ENCODE measurements around the gene DEAF1.
"Not testable (repeated sequence)": the region's sequence is repeated elsewhere in the genome, so short reads cannot be mapped to it uniquely, and the experiment has no call there.

Gene DEAF1

GRCh38 chr11:694563-695287 lies at the start of gene DEAF1:
Gene DEAF1, minus strand, starts transcription at chr11:695222. Its CDS starts 175 bp downstream, at chr11:695047.
- no peak for TF ChIP-seq CTCF (IDR thresholded peaks at IDR 0.05; ENCODE audit: low read depth, low read length, missing control alignments)
- peak; percentile 92 for DNase-seq (ENCODE audit: extremely low read depth, low read depth)
- H3K4me3 ChIP-seq (replicated peaks; ENCODE audit: low read depth, low read length), result peak within 1 kb of the TSS; percentile 97

GRCh38 chr11:742571-743201 lies 47.7 kb upstream of the DEAF1 start:
- TF ChIP-seq CTCF (IDR thresholded peaks at IDR 0.05; ENCODE audit: low read depth, low read length, missing control alignments), result no peak
- H3K4me3 ChIP-seq (replicated peaks; ENCODE audit: low read depth, low read length), result no peak overlapping the region
- DNase-seq (ENCODE audit: extremely low read depth, low read depth), result no peak

- H3K4me3 ChIP-seq (replicated peaks; ENCODE audit: low read depth, low read length), result no peak overlapping the region
- DNase-seq (ENCODE audit: extremely low read depth, low read depth), result no peak
- TF ChIP-seq CTCF (IDR thresholded peaks at IDR 0.05; ENCODE audit: low read depth, low read length, missing control alignments), result no peak
Observed at GRCh38 chr11:742156-742546, 47.1 kb upstream of the DEAF1 start.

- H3K4me3 ChIP-seq (replicated peaks; ENCODE audit: low read depth, low read length); DNase-seq (ENCODE audit: extremely low read depth, low read depth): not testable (repeated sequence)
Observed at GRCh38 chr11:737899-738298, 42.9 kb upstream of the DEAF1 start.

- H3K4me3 ChIP-seq (replicated peaks; ENCODE audit: low read depth, low read length), result no peak overlapping the region
- TF ChIP-seq CTCF (IDR thresholded peaks at IDR 0.05; ENCODE audit: low read depth, low read length, missing control alignments), result no peak
- no peak for DNase-seq (ENCODE audit: extremely low read depth, low read depth)
Observed at GRCh38 chr11:737366-737765, 42.3 kb upstream of the DEAF1 start.

GRCh38 chr11:734541-734940 lies 39.5 kb upstream of the DEAF1 start:
- not testable (repeated sequence) for DNase-seq (ENCODE audit: extremely low read depth, low read depth); H3K4me3 ChIP-seq (replicated peaks; ENCODE audit: low read depth, low read length)

GRCh38 chr11:733072-733471 lies 38.0 kb upstream of the DEAF1 start:
- DNase-seq (ENCODE audit: extremely low read depth, low read depth), result no peak

More at GRCh38 chr11:733072-733471, 38.0 kb upstream of the DEAF1 start:
- TF ChIP-seq CTCF (IDR thresholded peaks at IDR 0.05; ENCODE audit: low read depth, low read length, missing control alignments), result no peak
- H3K4me3 ChIP-seq (replicated peaks; ENCODE audit: low read depth, low read length), result no peak overlapping the region

Measured in HFF-Myc (cell line).